K562 (cell line): Measurements from ENCODE around the gene IL17RC. TPM values are rescaled to one million over a fixed set of nuclear protein-coding genes. Genes with fewer than 3 reads are reported as not detected.

Experiments
- ATAC-seq: fragments of 200-7000 bp; cut with Tn5 transposase; 3 replicates; pipeline ENCODE4 v1.9.1; 2020; ENCODE audit warnings: moderate library complexity
- BruUV-seq: library from RNA; stranded (reverse); fragments of 400-500 nt; replicated peaks from 2 replicates; lab custom pipeline; 2021; lab: Mats Ljungman, UMichigan
- CTCF ChIA-PET: fragments of 300-600 bp; formaldehyde crosslinking; extraction: SDS; loops from one replicate; lab custom pipeline; 2021; ENCODE audit warnings: low intra/inter-chr PET ratio; lab: Yijun Ruan, JAX
- POLR2A ChIA-PET: fragments of 300-600, 350-650 bp; sonication (Branson Sonifier 250); formaldehyde crosslinking; extraction: SDS; loops from one replicate; lab custom pipeline; 2021; ENCODE audit warnings: antibody characterized with exemption, inconsistent platforms; lab: Yijun Ruan, JAX
- DNase-seq, 4 experiments: peaks; one replicate each; pipeline versions ENCODE4 v3.0.0 to v3.0.0-alpha.2; 2011 to 2018; ENCODE audit warnings: low spot score in 3 of 4, mixed read lengths in 3 of 4; ENCODE audit errors: extremely low read depth in 1 of 4
- FAIRE-seq: peaks from 2 replicates; lab custom pipeline; 2011; peaks lifted over from hg19 to GRCh38; lab: Jason Lieb, UNC
- H2AFZ ChIP-seq: 2 replicates; pipeline ENCODE4 v1.6.0; 2011; ENCODE audit warnings: low read depth, low read length, control low read depth, inconsistent platforms
- H3K27ac ChIP-seq: fragments of 200-600 bp; 3 replicates; pipeline ENCODE4 v1.8.0; 2011; ENCODE audit warnings: low read depth, mild to moderate bottlenecking, control low read depth, inconsistent platforms, low read length, moderate library complexity, mixed read lengths; ENCODE audit errors: extremely low read depth
- H3K27me3 ChIP-seq, 2 experiments: fragments of 300-600 bp in 1 of 2; 2 replicates in 1 of 2; 3 replicates in 1 of 2; pipeline versions ENCODE4 v1.6.0 to v1.8.0; 2011; ENCODE audit warnings: inconsistent platforms in 2 of 2, low read length in 2 of 2, mild to moderate bottlenecking in 1 of 2, mixed read lengths in 1 of 2, moderate library complexity in 1 of 2; ENCODE audit not compliant: control insufficient read depth in 2 of 2, insufficient read depth in 2 of 2
- H3K36me3 ChIP-seq: fragments of 300-600 bp; 3 replicates; pipeline ENCODE4 v1.8.0; 2011; ENCODE audit warnings: mild to moderate bottlenecking, low read length, inconsistent platforms; ENCODE audit not compliant: control insufficient read depth, insufficient read depth
- H3K4me1 ChIP-seq, 2 experiments: fragments of 200-600 bp in 1 of 2; replicated peaks in 1 of 2; 2 replicates in 1 of 2; 3 replicates in 1 of 2; pipeline versions ENCODE4 v1.5.1 to v1.8.0; 2011; ENCODE audit warnings: inconsistent platforms in 2 of 2, low read length in 2 of 2, mild to moderate bottlenecking in 1 of 2, mixed read lengths in 1 of 2, moderate library complexity in 1 of 2; ENCODE audit not compliant: control insufficient read depth in 2 of 2, insufficient read depth in 2 of 2
- H3K4me2 ChIP-seq: 2 replicates; pipeline ENCODE4 v1.6.1; 2011; ENCODE audit warnings: low read length, control low read depth, inconsistent platforms, mixed read lengths; ENCODE audit not compliant: insufficient read depth
- H3K4me3 ChIP-seq: fragments of 200-600 bp; sonication (generic), shearing (Covaris generic); 2 replicates; pipeline ENCODE4 v1.5.1; 2016; ENCODE audit warnings: control low read depth, inconsistent platforms
- H3K79me2 ChIP-seq: fragments of 200-600 bp; 3 replicates; pipeline ENCODE4 v1.8.0; 2011; ENCODE audit warnings: low read length, inconsistent platforms; ENCODE audit not compliant: control insufficient read depth, insufficient read depth
- H3K9ac ChIP-seq, 2 experiments: 2 replicates each; pipeline versions ENCODE4 v1.6.0 to v1.6.1; 2011; ENCODE audit warnings: low read depth in 2 of 2, low read length in 2 of 2, control low read depth in 1 of 2, inconsistent platforms in 1 of 2, mild to moderate bottlenecking in 1 of 2, mixed read lengths in 1 of 2; ENCODE audit not compliant: insufficient read depth in 1 of 2
- H3K9me1 ChIP-seq: one replicate; pipeline ENCODE4 v1.6.0; 2011; ENCODE audit warnings: inconsistent platforms, mild to moderate bottlenecking, low read length, moderate library complexity; ENCODE audit not compliant: control insufficient read depth, insufficient read depth
- H3K9me3 ChIP-seq: replicated peaks from 2 replicates; pipeline ENCODE4 v1.5.1; 2011; ENCODE audit warnings: low read depth, low read length, inconsistent platforms; ENCODE audit not compliant: control insufficient read depth, insufficient read depth
- H4K20me1 ChIP-seq: replicated peaks from 2 replicates; pipeline ENCODE4 v1.6.1; 2011; ENCODE audit warnings: low read length, inconsistent platforms, mixed read lengths; ENCODE audit not compliant: control insufficient read depth, insufficient read depth
- BRD4 ChIP-seq: fragments of 200-600 bp; sonication (generic); IDR thresholded peaks from 2 replicates; pipeline ENCODE4 v1.6.1; 2017; ENCODE audit warnings: inconsistent platforms
- CBFB ChIP-seq: sonication (generic); formaldehyde crosslinking; IDR thresholded peaks from 2 replicates; pipeline ENCODE4 v1.4.0; 2020; ENCODE audit warnings: mild to moderate bottlenecking, missing genetic modification reagents
- CEBPB ChIP-seq: fragments of 450-650 bp; IDR thresholded peaks from 2 replicates; pipeline ENCODE4 v1.6.1; 2016; ENCODE audit warnings: missing genetic modification characterization, missing compliant biosample characterization
- CSDE1 ChIP-seq, 2 experiments: fragments of 450-650 bp; IDR thresholded peaks; 2 replicates each; pipeline ENCODE4 v1.6.1; 2016; ENCODE audit warnings: mild to moderate bottlenecking in 1 of 2
- E2F6 ChIP-seq, 2 experiments: IDR thresholded peaks; 2 replicates each; pipeline ENCODE4 v1.6.1; 2011; ENCODE audit warnings: borderline replicate concordance in 1 of 2, control low read depth in 1 of 2, low read depth in 1 of 2, low read length in 1 of 2, mild to moderate bottlenecking in 1 of 2, mixed read lengths in 1 of 2, moderate library complexity in 1 of 2; ENCODE audit not compliant: insufficient read depth in 1 of 2, insufficient read length in 1 of 2, poor library complexity in 1 of 2, severe bottlenecking in 1 of 2; ENCODE audit errors: extremely low read depth in 1 of 2
- EP300 ChIP-seq: IDR thresholded peaks from 2 replicates; pipeline ENCODE4 v1.6.1; 2012; ENCODE audit warnings: low read length, improper control_type of control experiment
- GABPB1 ChIP-seq: sonication (generic); formaldehyde crosslinking; IDR thresholded peaks from 2 replicates; pipeline ENCODE4 v1.8.0; 2022; ENCODE audit warnings: mild to moderate bottlenecking, missing genetic modification reagents
- NELFE ChIP-seq: IDR thresholded peaks from 2 replicates; pipeline ENCODE4 v1.6.1; 2011; ENCODE audit warnings: mild to moderate bottlenecking; ENCODE audit not compliant: insufficient read depth, insufficient read length
- ZBED1 ChIP-seq: IDR thresholded peaks from 2 replicates; pipeline ENCODE4 v1.6.1; 2014
- ZBTB34 ChIP-seq: fragments of 250-450 bp; sonication (Bioruptor Pico); IDR thresholded peaks from 2 replicates; pipeline ENCODE4 v1.8.0; 2021; ENCODE audit warnings: mild to moderate bottlenecking, moderate library complexity
- WGBS: fragments of 100-300 bp; shearing (Covaris generic); methylation state at CpG from one replicate; pipeline ENCODE4 v1.1.6; 2016; ENCODE audit warnings: low coverage, mixed read lengths; ENCODE audit not compliant: insufficient coverage; ENCODE audit errors: missing lambda C conversion rate; 5-methylcytosine and 5-hydroxymethylcytosine counted together
- in situ Hi-C: fragments of 300-500 bp; cut with MboI; formaldehyde crosslinking; loops from 4 replicates; pipeline ENCODE4 v1.15.0; 2018; ENCODE audit warnings: inconsistent platforms, mixed read lengths
- intact Hi-C: fragments of 100-400 bp; cut with micrococcal nuclease; formaldehyde crosslinking; loops from 2 replicates; pipeline ENCODE4 v1.14.2; 2022
- polyA plus RNA-seq, 8 experiments: library from polyadenylated mRNA; depleted of rRNA in 4 of 8; stranded (reverse) in 5 of 8; unstranded in 3 of 8; fragments of >200 nt; fragmentation: Nextera tagmentation in 2 of 8; fragmentation: Illumina TruSeq in 1 of 8; extraction: Ambion mirVana in 2 of 8; extraction: Trizol in 1 of 8; gene quantifications; 2 replicates each; pipeline versions ENCODE4 v1.2.1 to v1.2.3, GENCODE V29; 2011 to 2014; ENCODE audit warnings: inconsistent platforms in 1 of 8, missing spikeins in 1 of 8
- total RNA-seq, 7 experiments: library from RNA; depleted of rRNA in 6 of 7; stranded (reverse); fragments of >200 nt in 6 of 7; fragmentation: Illumina TruSeq in 2 of 7; extraction: Trizol in 2 of 7; gene quantifications; 2 replicates each; pipeline versions ENCODE4 v1.2.1 to v1.2.3, GENCODE V29; 2011 to 2021; ENCODE audit warnings: low replicate concordance in 1 of 7

IL17RC gene
- total and polyA plus RNA-seq, 9 of the 15 experiments (the other 6 are each of a cell fraction or from before 2014, with no cell fraction given) = 0.15 to 11.4 (median 7.1) TPM; not detected in 1

GRCh38 chr3:9913601-9914000 is 3.3 kb upstream of the IL17RC start (continued):
- TF ChIP-seq GABPB1 (CRISPR knock-in tag) (no peak), ZBTB34 (no peak), BRD4 (no peak), CBFB (no peak), CSDE1 (IDR thresholded peaks at IDR 0.05) (no peak), E2F6 (IDR thresholded peaks at IDR 0.05; ENCODE audit: borderline replicate concordance in 1 of 2, extremely low read depth in 1 of 2, insufficient read depth in 1 of 2, insufficient read length in 1 of 2, low read depth in 1 of 2, low read length in 1 of 2, poor library complexity in 1 of 2, severe bottlenecking in 1 of 2) (no peak)

GRCh38 chr3:9914011-9914410 is 2.9 kb upstream of the IL17RC start:
- Histone ChIP-seq H3K4me1 (peaks cover 30 to 49% of the 10 kb centered on the region in 2 experiments), H3K4me3 (no peak overlapping the region), H3K79me2 (no peaks in the 10 kb centered on the region), H3K9ac (peak overlapping the region in 1 of 2 experiments; percentile 41; a peak in 1 of 4 replicates), H3K36me3 (no peaks in the 10 kb centered on the region), H3K9me1 (peaks cover 3% of the 10 kb centered on the region), H3K27me3 (no peaks in the 10 kb centered on the region), H3K9me3 (no peaks in the 10 kb centered on the region), H4K20me1 (no peaks in the 10 kb centered on the region), H3K4me2 (no peak overlapping the region), H2AFZ (peak overlapping the region; percentile 7; the same call in 1 of the 2 replicates), H3K27ac (no peak overlapping the region)
- POLR2A ChIA-PET = interaction anchor here (1.0 to 3.6 kb wide), 7 partner anchors 8 to 63 kb away, joined by 3 to 28 read pairs (median 5); partner anchors contain the start of genes CRELD1 and IL17RE
- no peak for TF ChIP-seq CEBPB (tag)
- no peak for TF ChIP-seq ZBED1
- TF ChIP-seq EP300 = no peak
- TF ChIP-seq NELFE = no peak
- 57% methylated on average over 1 of the region's 1 CpG for WGBS
- ATAC-seq = no peak
- no peak for FAIRE-seq
- in situ Hi-C loops = no loop called here
- no peak for DNase-seq
- CTCF ChIA-PET = no interaction called here
- intact Hi-C loops = no loop called here
- no TSS peak for BruUV-seq
